IMR-90 (cell line): ENCODE results near the gene DCD. TPM values are rescaled to one million over a fixed set of nuclear protein-coding genes. Genes with fewer than 3 reads are reported as not detected.

Experiments used
- ATAC-seq: fragments of 200-7000 bp; cut with Tn5 transposase; 2 replicates; pipeline ENCODE4 v1.9.1; 2020; ENCODE audit warnings: low read depth, mild to moderate bottlenecking, moderate library complexity
- BruUV-seq: library from RNA; stranded (reverse); fragments of 400-500 nt; replicated peaks from 2 replicates; lab custom pipeline; 2021; lab: Mats Ljungman, UMichigan
- CTCF ChIA-PET: fragments of 300-600 bp; formaldehyde crosslinking; extraction: SDS; loops from one replicate; lab custom pipeline; 2021; ENCODE audit warnings: antibody characterized with exemption; lab: Yijun Ruan, JAX
- POLR2A ChIA-PET: fragments of 300-600 bp; sonication (Branson Sonifier 250); formaldehyde crosslinking; loops from one replicate; lab custom pipeline; 2022; ENCODE audit warnings: antibody characterized with exemption; ENCODE audit not compliant: unreplicated experiment; lab: Charles Lee
- DNase-seq: peaks from one replicate; pipeline ENCODE4 v3.0.0; 2013
- H2AFZ ChIP-seq: replicated peaks from 2 replicates; pipeline ENCODE3; 2013; ENCODE audit warnings: low read length, mild to moderate bottlenecking; ENCODE audit not compliant: poor library complexity
- H2AK5ac ChIP-seq: 2 replicates; pipeline ENCODE4 v1.6.1; 2013; ENCODE audit warnings: low read depth, low read length, inconsistent platforms
- H2AK9ac ChIP-seq: replicated peaks from 2 replicates; pipeline ENCODE3; 2013; ENCODE audit warnings: mild to moderate bottlenecking, low read depth, low read length, moderate library complexity; ENCODE audit not compliant: poor library complexity
- H2BK120ac ChIP-seq: 2 replicates; pipeline ENCODE4 v1.6.1; 2013; ENCODE audit warnings: low read depth, low read length, inconsistent platforms
- H2BK15ac ChIP-seq: 3 replicates; pipeline ENCODE4 v1.6.1; 2013; ENCODE audit warnings: low read depth, low read length, inconsistent platforms
- H2BK20ac ChIP-seq: 2 replicates; pipeline ENCODE4 v1.6.1; 2013; ENCODE audit warnings: low read depth, mild to moderate bottlenecking, inconsistent platforms, low read length, moderate library complexity
- H2BK5ac ChIP-seq: 2 replicates; pipeline ENCODE4 v1.6.1; 2013; ENCODE audit warnings: mild to moderate bottlenecking, low read depth, low read length, inconsistent platforms; ENCODE audit not compliant: poor library complexity, severe bottlenecking
- H3K14ac ChIP-seq: replicated peaks from 2 replicates; pipeline ENCODE4 v1.6.1; 2013; ENCODE audit warnings: low read depth, low read length, inconsistent platforms
- H3K18ac ChIP-seq: 2 replicates; pipeline ENCODE4 v1.6.1; 2013; ENCODE audit warnings: low read depth, low read length, control low read depth
- H3K23ac ChIP-seq: 2 replicates; pipeline ENCODE4 v1.6.1; 2013; ENCODE audit warnings: low read depth, low read length, inconsistent platforms
- H3K27ac ChIP-seq: 2 replicates; pipeline ENCODE4 v1.5.1; 2013; ENCODE audit warnings: mild to moderate bottlenecking, control low read depth, low read length; ENCODE audit not compliant: insufficient read depth
- H3K27me3 ChIP-seq: 2 replicates; pipeline ENCODE4 v1.6.1; 2013; ENCODE audit warnings: low read length; ENCODE audit not compliant: control insufficient read depth, insufficient read depth
- H3K36me3 ChIP-seq: 2 replicates; pipeline ENCODE4 v1.6.1; 2013; ENCODE audit warnings: low read length, mixed read lengths; ENCODE audit not compliant: control insufficient read depth, insufficient read depth
- H3K4ac ChIP-seq: 2 replicates; pipeline ENCODE4 v1.6.1; 2013; ENCODE audit warnings: low read depth, low read length, inconsistent platforms
- H3K4me1 ChIP-seq: 2 replicates; pipeline ENCODE4 v1.6.1; 2013; ENCODE audit warnings: low read length, mixed read lengths; ENCODE audit not compliant: control insufficient read depth, insufficient read depth
- H3K4me2 ChIP-seq: 2 replicates; pipeline ENCODE4 v1.6.1; 2013; ENCODE audit warnings: low read depth, mild to moderate bottlenecking, control low read depth, low read length, moderate library complexity
- H3K4me3 ChIP-seq: 2 replicates; pipeline ENCODE4 v1.5.1; 2013; ENCODE audit warnings: low read depth, mild to moderate bottlenecking, control low read depth, low read length, moderate library complexity; ENCODE audit not compliant: insufficient read depth
- H3K56ac ChIP-seq: 2 replicates; pipeline ENCODE4 v1.6.1; 2013; ENCODE audit warnings: low read length, inconsistent platforms; ENCODE audit not compliant: insufficient read depth; ENCODE audit errors: extremely low read depth
- H3K79me1 ChIP-seq, 2 experiments: 2 replicates each; pipeline ENCODE4 v1.6.1; 2013; ENCODE audit warnings: low read length in 2 of 2, inconsistent platforms in 1 of 2, low read depth in 1 of 2
- H3K9ac ChIP-seq: 2 replicates; pipeline ENCODE4 v1.6.1; 2013; ENCODE audit warnings: low read depth, low read length, control low read depth
- H3K9me1 ChIP-seq: 2 replicates; pipeline ENCODE4 v1.6.1; 2013; ENCODE audit warnings: low read length, inconsistent platforms; ENCODE audit not compliant: insufficient read depth
- H3K9me3 ChIP-seq: 2 replicates; pipeline ENCODE4 v1.6.1; 2013; ENCODE audit warnings: low read length; ENCODE audit not compliant: control insufficient read depth, insufficient read depth
- H4K20me1 ChIP-seq: 2 replicates; pipeline ENCODE4 v1.6.1; 2013; ENCODE audit warnings: low read length, inconsistent platforms; ENCODE audit not compliant: insufficient read depth
- H4K5ac ChIP-seq: 2 replicates; pipeline ENCODE4 v1.6.1; 2013; ENCODE audit warnings: mild to moderate bottlenecking, low read depth, low read length, control low read depth
- H4K8ac ChIP-seq, 2 experiments: 2 replicates each; pipeline ENCODE4 v1.6.1; 2013; ENCODE audit warnings: low read depth in 2 of 2, low read length in 2 of 2, control low read depth in 1 of 2, inconsistent platforms in 1 of 2
- H4K91ac ChIP-seq: 2 replicates; pipeline ENCODE4 v1.6.1; 2013; ENCODE audit warnings: low read depth, low read length, inconsistent platforms; ENCODE audit not compliant: insufficient read depth
- CEBPB ChIP-seq: IDR thresholded peaks from 2 replicates; pipeline ENCODE4 v1.6.1; 2012; ENCODE audit warnings: low read depth, low read length, improper control_type of control experiment
- CTCF ChIP-seq: conservative IDR thresholded peaks from 2 replicates; pipeline ENCODE4 v1.5.1; 2012; ENCODE audit warnings: mild to moderate bottlenecking, low read depth, low read length, improper control_type of control experiment
- WGBS, 2 experiments: methylation state at CpG; one replicate each; pipeline versions ENCODE4 v1.1.5 to v1.1.7; 2013; ENCODE audit warnings: missing lambda C conversion rate in 2 of 2; ENCODE audit not compliant: insufficient read length in 1 of 2; ENCODE audit errors: extremely low coverage in 2 of 2; 5-methylcytosine and 5-hydroxymethylcytosine counted together
- dilution Hi-C: fragments of 300-500 bp; cut with HindIII; formaldehyde crosslinking; loops from one replicate; pipeline ENCODE4 v1.14.3; 2018; ENCODE audit warnings: low sequenced_read_pairs; ENCODE audit not compliant: unreplicated experiment
- in situ Hi-C: fragments of 300-500 bp; cut with MboI; formaldehyde crosslinking; loops from 3 replicates; pipeline ENCODE4 v1.14.3; 2019; ENCODE audit warnings: low sequenced_read_pairs, inconsistent platforms, mixed read lengths
- intact Hi-C: fragments of 100-400 bp; cut with micrococcal nuclease; formaldehyde crosslinking; loops from 2 replicates; pipeline ENCODE4 v1.10.0; 2022
- polyA plus RNA-seq, 3 experiments: library from polyadenylated mRNA; depleted of rRNA; stranded (reverse); fragments of >200 nt; gene quantifications; 2 replicates each; pipeline ENCODE4 v1.2.3, GENCODE V29; 2012; ENCODE audit warnings: low replicate concordance in 1 of 3
- total RNA-seq: library from RNA; depleted of rRNA; stranded (reverse); fragments of >200 nt; gene quantifications from 2 replicates; pipeline ENCODE4 v1.2.3, GENCODE V29; 2012

The DCD gene
- total and polyA plus RNA-seq, 2 of the 4 experiments (the other 2 are of a cell fraction), result not detected

GRCh38 chr12:54683398-54683797, 35.2 kb upstream of the DCD start:
- Histone ChIP-seq H3K9ac (no peak overlapping the region), H2BK20ac (no peak overlapping the region), H2AFZ (no peak overlapping the region), H3K23ac (no peak overlapping the region), H3K4me1 (no peaks in the 10 kb centered on the region), H2AK5ac (no peak overlapping the region), H3K36me3 (no peaks in the 10 kb centered on the region), H3K79me1 (no peaks in the 10 kb centered on the region), H3K56ac (no peak overlapping the region), H4K91ac (no peak overlapping the region), H3K4ac (no peak overlapping the region), H3K27ac (no peak overlapping the region), H2AK9ac (no peak overlapping the region), H4K8ac (no peak overlapping the region), H3K14ac (no peak overlapping the region), H4K5ac (no peak overlapping the region), H2BK5ac (no peak overlapping the region), H3K18ac (no peak overlapping the region), H3K4me3 (no peak overlapping the region), H2BK15ac (no peak overlapping the region), H2BK120ac (no peak overlapping the region), H3K27me3 (no peaks in the 10 kb centered on the region; the same call in 1 of the 2 replicates), H3K9me1 (no peaks in the 10 kb centered on the region; the same call in 1 of the 2 replicates), H3K9me3 (no peaks in the 10 kb centered on the region), H4K20me1 (no peaks in the 10 kb centered on the region), H3K4me2 (no peak overlapping the region)
- dilution Hi-C loops, result no loop called here
- WGBS, 2 experiments, result no CpG with 5 or more reads among the region's 2 CpGs
- in situ Hi-C loops, result no loop called here
- no peak for ATAC-seq
- TF ChIP-seq CTCF (no peak), CEBPB (no peak)
- no peak for DNase-seq
- ChIA-PET POLR2A (no interaction called here), CTCF (no interaction called here)
- BruUV-seq, result no TSS peak
- intact Hi-C loops, result no loop called here
